Measurements from ENCODE around the gene E4F1. TPM values are rescaled to one million over a fixed set of nuclear protein-coding genes. Genes with fewer than 3 reads are reported as not detected.

The E4F1 gene
- total and polyA plus RNA-seq, 2 donors (not counting 3 experiments of a cell fraction or from before 2014, with no cell fraction given), result 28.6 to 32.7 TPM

DNA sequence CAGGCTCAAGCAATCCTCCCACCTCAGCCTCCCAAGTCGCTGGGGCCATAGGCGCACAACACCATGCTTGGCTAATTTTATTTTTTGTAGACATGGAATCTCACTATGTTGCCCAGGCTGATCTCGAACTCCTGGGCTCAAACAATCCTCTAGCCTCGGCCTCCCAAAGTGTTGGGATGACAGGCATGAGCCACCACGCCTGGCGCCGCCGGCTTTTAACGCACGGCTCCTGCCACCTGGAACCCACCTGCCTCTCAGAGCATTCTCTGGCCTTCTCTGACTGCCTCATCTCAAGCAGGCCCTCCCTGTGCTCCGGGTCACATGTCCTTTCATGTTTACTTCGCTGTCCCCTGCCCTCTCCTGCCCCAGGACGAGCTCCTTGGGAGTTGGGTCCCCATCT is 37.3 kb upstream of the E4F1 start:
- Histone ChIP-seq H3K36me3 (ENCODE audit: control insufficient read depth in 2 of 2, extremely low read depth in 1 of 2, insufficient read depth in 2 of 2, low read length in 2 of 2) (no peaks in the 10 kb centered on the region), H4K20me1 (replicated peaks; ENCODE audit: control insufficient read depth, extremely low read depth, insufficient read depth, low read length) (no peaks in the 10 kb centered on the region), H3K27ac (ENCODE audit: insufficient read depth, low read depth, low read length) (no peak overlapping the region), H3K9me3 (replicated peaks; ENCODE audit: control insufficient read depth, insufficient read depth, low read length) (no peaks in the 10 kb centered on the region), H2AFZ (ENCODE audit: low read depth, low read length) (no peak overlapping the region), H3K9me1 (replicated peaks; ENCODE audit: control insufficient read depth, extremely low read depth, insufficient read depth, low read length) (no peaks in the 10 kb centered on the region), H3K4me3 (replicated peaks in 1 of 3; ENCODE audit: insufficient read depth in 1 of 3, low read depth in 1 of 3, low read length in 3 of 3) (no peak overlapping the region), H3K4me1 (ENCODE audit: control insufficient read depth, extremely low read depth, insufficient read depth, low read length) (no peaks in the 10 kb centered on the region), H3K27me3 (ENCODE audit: control insufficient read depth in 2 of 2, insufficient read depth in 2 of 2, low read length in 2 of 2) (no peaks in the 10 kb centered on the region), H3K4me2 (ENCODE audit: insufficient read depth, low read length) (no peak overlapping the region), H3K79me2 (ENCODE audit: control insufficient read depth, insufficient read depth, low read length) (no peaks in the 10 kb centered on the region), H3K9ac (replicated peaks; ENCODE audit: extremely low read depth, insufficient read depth, low read length) (no peak overlapping the region)
- DNase-seq (ENCODE audit: low read depth, low spot score), result no peak
- TF ChIP-seq GATA2 (IDR thresholded peaks at IDR 0.05; ENCODE audit: insufficient read depth, insufficient read length, low read depth, low read length), result no peak
- TF ChIP-seq POLR2A (IDR thresholded peaks at IDR 0.05; ENCODE audit: low read depth, low read length), result no peak
- no peak for TF ChIP-seq MYC (IDR thresholded peaks at IDR 0.05; ENCODE audit: low read depth, low read length)
- TF ChIP-seq FOS (IDR thresholded peaks at IDR 0.05; ENCODE audit: borderline replicate concordance, insufficient read depth, low read length), result no peak
- TF ChIP-seq JUN (IDR thresholded peaks at IDR 0.05; ENCODE audit: borderline replicate concordance, insufficient read depth, insufficient read length, low read depth), result no peak
- dilution Hi-C loops (cut with MboI; ENCODE audit: extremely low pct_ligation_motif_present, low sequenced_read_pairs) (no loop called here), intact Hi-C loops (cut with micrococcal nuclease) (no loop called here)
- FAIRE-seq, result no peak
- ChIA-PET POLR2A (no interaction called here), CTCF (no interaction called here)
- BruUV-seq (replicated peaks), result no TSS peak

DNA sequence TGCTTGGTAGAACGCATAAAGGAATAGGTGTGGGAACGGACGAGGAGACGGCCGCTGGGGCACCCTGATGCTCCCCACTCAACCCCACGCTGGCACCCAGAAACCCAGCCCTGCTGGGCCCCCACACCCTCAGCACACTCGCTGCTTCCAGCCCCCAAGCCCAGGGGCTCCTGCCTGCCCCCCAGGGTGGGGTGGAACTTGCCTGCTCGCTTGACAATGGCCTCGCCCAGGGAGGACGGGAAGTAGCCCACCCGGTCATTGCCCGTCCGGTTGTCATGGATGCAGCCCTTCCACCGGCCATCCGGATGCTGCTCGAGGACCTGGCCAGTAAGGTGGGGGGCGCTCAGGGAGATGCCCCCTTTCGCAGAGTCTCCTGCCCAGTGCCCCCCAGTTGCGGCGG is 36.9 kb upstream of the E4F1 start:
- Histone ChIP-seq H3K4me1 (ENCODE audit: control insufficient read depth, extremely low read depth, insufficient read depth, low read length) (no peaks in the 10 kb centered on the region), H3K4me2 (ENCODE audit: insufficient read depth, low read length) (no peak overlapping the region), H3K79me2 (ENCODE audit: control insufficient read depth, insufficient read depth, low read length) (no peaks in the 10 kb centered on the region), H3K9me3 (replicated peaks; ENCODE audit: control insufficient read depth, insufficient read depth, low read length) (no peaks in the 10 kb centered on the region), H2AFZ (ENCODE audit: low read depth, low read length) (no peak overlapping the region), H3K27me3 (ENCODE audit: control insufficient read depth in 2 of 2, insufficient read depth in 2 of 2, low read length in 2 of 2) (no peaks in the 10 kb centered on the region), H3K27ac (ENCODE audit: insufficient read depth, low read depth, low read length) (no peak overlapping the region), H3K9ac (replicated peaks; ENCODE audit: extremely low read depth, insufficient read depth, low read length) (no peak overlapping the region), H3K9me1 (replicated peaks; ENCODE audit: control insufficient read depth, extremely low read depth, insufficient read depth, low read length) (no peaks in the 10 kb centered on the region), H4K20me1 (replicated peaks; ENCODE audit: control insufficient read depth, extremely low read depth, insufficient read depth, low read length) (no peaks in the 10 kb centered on the region), H3K4me3 (replicated peaks in 1 of 3; ENCODE audit: insufficient read depth in 1 of 3, low read depth in 1 of 3, low read length in 3 of 3) (no peak overlapping the region), H3K36me3 (ENCODE audit: control insufficient read depth in 2 of 2, extremely low read depth in 1 of 2, insufficient read depth in 2 of 2, low read length in 2 of 2) (no peaks in the 10 kb centered on the region)
- FAIRE-seq (no peak), DNase-seq (ENCODE audit: low read depth, low spot score) (no peak)
- intact Hi-C loops (cut with micrococcal nuclease) (no loop called here), dilution Hi-C loops (cut with MboI; ENCODE audit: extremely low pct_ligation_motif_present, low sequenced_read_pairs) (no loop called here)
- BruUV-seq (replicated peaks), result no TSS peak
- POLR2A ChIA-PET, result no interaction called here
- TF ChIP-seq MYC (IDR thresholded peaks at IDR 0.05; ENCODE audit: low read depth, low read length) (no peak), EZH2 (IDR thresholded peaks at IDR 0.05; ENCODE audit: borderline replicate concordance, low read depth, low read length, severe bottlenecking) (no peak)
- CTCF ChIA-PET, result no interaction called here

Data from endothelial cell of umbilical vein (primary cell).